Erythroblast (primary cell): Measurements from ENCODE around the gene LAMB3.

ENCODE experiments used
- GATA1 ChIP-seq: IDR thresholded peaks from 2 replicates; pipeline ENCODE4 v1.6.1; 2011; ENCODE audit warnings: low read depth, mild to moderate bottlenecking, control low read depth, low read length, moderate library complexity
- POLR2A ChIP-seq: IDR thresholded peaks from 2 replicates; pipeline ENCODE4 v1.6.1; 2011; ENCODE audit warnings: mild to moderate bottlenecking, low read length

DNA sequence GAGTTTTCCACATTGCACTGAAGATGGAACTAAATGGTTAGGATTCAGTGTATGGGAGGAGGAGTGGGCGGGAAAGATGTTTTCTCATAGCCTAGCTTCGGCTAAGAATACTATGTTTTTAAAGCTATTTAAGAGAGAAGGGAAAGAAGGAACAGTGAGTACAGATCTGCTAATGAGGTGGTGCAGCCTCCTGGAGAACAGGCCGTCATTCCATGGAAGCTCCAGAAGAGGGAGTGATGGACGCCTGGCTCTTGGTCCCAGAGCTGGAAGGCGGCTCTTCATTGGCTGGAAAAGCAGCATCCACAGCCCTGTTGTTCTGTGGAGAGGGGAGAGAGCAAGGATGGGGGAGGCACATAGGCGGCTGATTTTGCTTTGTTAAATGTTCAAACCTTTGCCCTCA is 61.8 kb downstream of the LAMB3 start:
- TF ChIP-seq POLR2A (no peak), GATA1 (no peak)
